BLaER1 treated with 17β-estradiol and CSF1 and Interleukin-3, amounts not matched to agents 10 nM and 100 nM (cell line): Measurements from ENCODE around the gene TAGLN.

Experiments
- H3K27ac ChIP-seq, 11 experiments: shearing (Covaris generic); formaldehyde crosslinking; 2 replicates each; pipeline ENCODE4 v1.8.1; 2022
- H3K27me3 ChIP-seq, 11 experiments: shearing (Covaris generic); formaldehyde crosslinking; 2 replicates each; pipeline ENCODE4 v1.8.1; 2022
- H3K36me3 ChIP-seq, 11 experiments: shearing (Covaris generic); formaldehyde crosslinking; 2 replicates each; pipeline ENCODE4 v1.8.1; 2022
- H3K4me1 ChIP-seq, 10 experiments: shearing (Covaris generic); formaldehyde crosslinking; 2 replicates each; pipeline ENCODE4 v1.8.1; 2022
- H3K4me2 ChIP-seq, 11 experiments: shearing (Covaris generic); formaldehyde crosslinking; 2 replicates each; pipeline ENCODE4 v1.8.1; 2022
- H3K4me3 ChIP-seq, 10 experiments: shearing (Covaris generic); formaldehyde crosslinking; 2 replicates each; pipeline ENCODE4 v1.8.1; 2022
- H3K9ac ChIP-seq, 11 experiments: shearing (Covaris generic); formaldehyde crosslinking; 2 replicates each; pipeline ENCODE4 v1.8.1; 2022
- H3K9me3 ChIP-seq, 11 experiments: shearing (Covaris generic); formaldehyde crosslinking; replicated peaks in 1 of 11; 2 replicates each; pipeline ENCODE4 v1.8.1; 2022
- H4K20me1 ChIP-seq, 11 experiments: shearing (Covaris generic); formaldehyde crosslinking; 2 replicates each; pipeline ENCODE4 v1.8.1; 2022
- Cebpa-rat ChIP-seq, 11 experiments: shearing (Covaris generic); IDR thresholded peaks; 2 replicates each; pipeline ENCODE4 v1.8.1; 2022

The TAGLN gene

DNA sequence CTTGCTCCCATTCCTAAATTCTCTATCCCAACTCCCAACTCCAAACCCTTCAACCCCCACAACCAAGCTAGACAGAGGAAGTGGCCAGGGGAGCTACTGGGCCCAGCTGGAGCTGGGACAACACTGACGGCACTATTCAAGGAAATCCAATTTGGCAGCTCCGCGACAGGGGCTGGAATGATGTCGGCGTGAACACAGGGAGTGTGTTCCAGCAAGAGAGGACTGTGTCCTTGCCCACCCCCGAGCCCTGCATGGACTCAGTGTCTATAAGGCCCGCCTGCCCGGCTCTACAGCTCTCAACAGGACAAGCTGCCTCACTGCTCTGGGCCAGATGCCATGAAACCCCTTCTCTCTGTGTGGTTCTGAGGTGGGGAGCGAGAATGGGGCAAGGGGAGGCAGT lies 21.4 kb downstream of the TAGLN start:
- Histone ChIP-seq H3K4me3 (no peak overlapping the region), H4K20me1 (peaks cover 0 to 49% (median 0%) of the 10 kb centered on the region in 11 experiments; a peak in 7 of 22 replicates), H3K4me2 (no peak overlapping the region), H3K27ac (no peak overlapping the region), H3K9me3 (no peaks in the 10 kb centered on the region), H3K36me3 (peaks cover 96 to 100% (median 100%) of the 10 kb centered on the region in 11 experiments), H3K27me3 (no peaks in the 10 kb centered on the region), H3K4me1 (peaks cover 0 to 13% (median 0%) of the 10 kb centered on the region in 10 experiments; a peak in 4 of 20 replicates), H3K9ac (0 out of 22 replicates have a peak overlapping the region, but pooled peaks of 1 of the 11 experiments have one; percentile 22)
- no peak for TF ChIP-seq Cebpa-rat (IDR thresholded peaks at IDR 0.05)

- no peaks in the 10 kb centered on the region for H3K9me3 ChIP-seq
- H3K4me3 ChIP-seq, result no peak overlapping the region
- H3K4me2 ChIP-seq, result no peak overlapping the region
- peaks cover 96 to 100% (median 100%) of the 10 kb centered on the region in 11 experiments for H3K36me3 ChIP-seq
- no peaks in the 10 kb centered on the region for H3K27me3 ChIP-seq
- peaks cover 0 to 53% (median 0%) of the 10 kb centered on the region in 11 experiments; a peak in 7 of 22 replicates for H4K20me1 ChIP-seq
- peaks cover 0 to 13% (median 0%) of the 10 kb centered on the region in 10 experiments; a peak in 4 of 20 replicates for H3K4me1 ChIP-seq
- H3K27ac ChIP-seq, result no peak overlapping the region
- TF ChIP-seq Cebpa-rat (IDR thresholded peaks at IDR 0.05), result no peak
- H3K9ac ChIP-seq, result no peak overlapping the region
Measured at GRCh38 chr11:117220999-117221774, 22.0 kb downstream of the TAGLN start.

GRCh38 chr11:117221775-117222517 lies 22.8 kb downstream of the TAGLN start:
- Histone ChIP-seq H3K4me1 (peaks cover 0 to 13% (median 0%) of the 10 kb centered on the region in 10 experiments; a peak in 4 of 20 replicates), H3K27me3 (no peaks in the 10 kb centered on the region), H3K4me3 (no peak overlapping the region), H3K9ac (no peak overlapping the region), H3K4me2 (no peak overlapping the region), H3K27ac (no peak overlapping the region), H3K9me3 (no peaks in the 10 kb centered on the region), H3K36me3 (peaks cover 94 to 100% (median 97%) of the 10 kb centered on the region in 11 experiments), H4K20me1 (peaks cover 0 to 57% (median 0%) of the 10 kb centered on the region in 11 experiments; a peak in 10 of 22 replicates)
- TF ChIP-seq Cebpa-rat (IDR thresholded peaks at IDR 0.05), result no peak

- no peaks in the 10 kb centered on the region for H3K9me3 ChIP-seq
- H3K4me3 ChIP-seq, result no peak overlapping the region
- no peak for TF ChIP-seq Cebpa-rat (IDR thresholded peaks at IDR 0.05)
- peaks cover 0 to 55% (median 0%) of the 10 kb centered on the region in 11 experiments; a peak in 11 of 22 replicates for H4K20me1 ChIP-seq
- H3K4me1 ChIP-seq, result peaks cover 0 to 13% (median 0%) of the 10 kb centered on the region in 10 experiments; a peak in 4 of 20 replicates
- H3K9ac ChIP-seq, result no peak overlapping the region
- H3K27me3 ChIP-seq, result no peaks in the 10 kb centered on the region
- peaks cover 94 to 100% (median 97%) of the 10 kb centered on the region in 11 experiments for H3K36me3 ChIP-seq
- H3K4me2 ChIP-seq, result no peak overlapping the region
- H3K27ac ChIP-seq, result no peak overlapping the region
Measured at GRCh38 chr11:117222991-117223740, 24.0 kb downstream of the TAGLN start.

GRCh38 chr11:117223741-117224689 lies 24.8 kb downstream of the TAGLN start:
- Histone ChIP-seq H3K4me3 (no peak overlapping the region), H3K9me3 (no peaks in the 10 kb centered on the region), H3K36me3 (peaks cover 94 to 99% (median 97%) of the 10 kb centered on the region in 11 experiments), H3K9ac (peak overlapping the region in 2 of 11 experiments; percentile 9 to 40; a peak in 1 of 22 replicates), H3K27me3 (no peaks in the 10 kb centered on the region), H3K27ac (no peak overlapping the region), H3K4me2 (no peak overlapping the region), H3K4me1 (peaks cover 0 to 15% (median under 1%) of the 10 kb centered on the region in 10 experiments; a peak in 7 of 20 replicates), H4K20me1 (peaks cover 0 to 56% (median 3%) of the 10 kb centered on the region in 11 experiments; a peak in 14 of 22 replicates)
- no peak for TF ChIP-seq Cebpa-rat (IDR thresholded peaks at IDR 0.05)

GRCh38 chr11:117225553-117226170 lies 26.5 kb downstream of the TAGLN start:
- no peak for TF ChIP-seq Cebpa-rat (IDR thresholded peaks at IDR 0.05)
- Histone ChIP-seq H3K36me3 (peaks cover 87 to 96% (median 91%) of the 10 kb centered on the region in 11 experiments), H3K9ac (peak overlapping the region in 2 of 11 experiments; percentile 16 to 24; a peak in 3 of 22 replicates), H4K20me1 (peaks cover 0 to 63% (median 17%) of the 10 kb centered on the region in 11 experiments; a peak in 18 of 22 replicates), H3K27me3 (no peaks in the 10 kb centered on the region), H3K4me1 (peaks cover 14 to 19% (median 16%) of the 10 kb centered on the region in 10 experiments), H3K27ac (no peak overlapping the region), H3K4me3 (no peak overlapping the region), H3K4me2 (no peak overlapping the region), H3K9me3 (no peaks in the 10 kb centered on the region)
